Testis (tissue), 2 donors: ENCODE results near the gene MAP7D1.

Experiments used
- CTCF ChIP-seq, 3 experiments: fragments of 450-650 bp in 2 of 3; fragments of 200-600 bp in 1 of 3; sonication (generic) in 1 of 3; IDR thresholded peaks; one replicate each; pipeline ENCODE4 v1.5.1; 2016 to 2019; ENCODE audit warnings: antibody characterized with exemption in 3 of 3, mild to moderate bottlenecking in 2 of 3, moderate library complexity in 1 of 3
- POLR2A ChIP-seq: fragments of 450-650 bp; IDR thresholded peaks from one replicate; pipeline ENCODE4 v1.6.1; 2017; ENCODE audit warnings: antibody characterized with exemption, mild to moderate bottlenecking, moderate library complexity

DNA sequence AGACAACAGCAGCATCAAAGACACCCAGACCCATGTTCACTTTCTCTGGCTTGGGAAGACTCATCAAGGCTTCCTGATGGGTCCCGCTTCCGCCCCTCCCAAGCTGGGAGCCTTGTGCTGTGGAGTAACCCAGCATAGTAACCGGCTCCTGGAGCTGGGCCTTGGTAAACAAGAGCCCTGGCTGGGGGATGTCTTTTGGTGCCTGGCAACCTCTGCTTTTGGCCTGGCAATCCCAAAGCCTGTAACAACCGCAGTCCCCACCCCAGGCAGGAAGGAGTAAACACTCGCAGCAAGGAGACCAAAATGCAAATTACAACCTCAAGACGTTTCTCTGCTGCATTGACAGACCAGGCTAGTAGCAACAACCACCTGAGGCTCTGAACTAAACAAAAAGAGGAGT, 51.4 kb downstream of the MAP7D1 start:
- TF ChIP-seq POLR2A (no peak), CTCF (IDR thresholded peaks at IDR 0.05) (no peak)
